Measurements from ENCODE around the gene FKRP. TPM values are rescaled to one million over a fixed set of nuclear protein-coding genes. Genes with fewer than 3 reads are reported as not detected.

FKRP gene
- total and polyA plus RNA-seq, 2 of the 13 experiments (the other 11 are each of a cell fraction or from before 2014, with no cell fraction given), result 7.3 to 9.8 TPM

MicroRNAs encoded within 50 kb of the gene (microRNA counts, 767-probe panel; counts per million panel counts)
- microRNA hsa-miR-320e, result not detected

Small RNAs within 50 kb of the gene (microRNA-seq; reads per million reads assigned to microRNA genes)
- gene MIR320E, result not detected

Small RNAs within 50 kb of the gene (small RNA-seq; reads per million reads assigned to genes)
- 0 reads per million in 3 experiments for gene MIR320E (ENCODE audit: insufficient read depth in 2 of 3, insufficient read length in 3 of 3, low read depth in 2 of 3, low replicate concordance in 1 of 3)
- gene RF00019 (ENCODE audit: insufficient read depth in 2 of 3, insufficient read length in 3 of 3, low read depth in 2 of 3, low replicate concordance in 1 of 3), result 0 reads per million in 3 experiments

Other genes with a start within 250 kb of the FKRP start
- 258 and 314 TPM in 2 replicates for gene CALM3, start 144.7 kb upstream of the FKRP start, total RNA-seq (2016; rRNA removed; fragmentation: Illumina TruSeq; extraction: Trizol)
- 232 and 239 TPM in 2 replicates for gene CALM3, start 144.7 kb upstream of the FKRP start, polyA plus RNA-seq (2011; rRNA removed)
- not detected in 2 replicates for gene PTGIR, start 121.0 kb upstream of the FKRP start, total RNA-seq (2016; rRNA removed; fragmentation: Illumina TruSeq; extraction: Trizol)
- not detected in 2 replicates for gene PTGIR, start 121.0 kb upstream of the FKRP start, polyA plus RNA-seq (2011; rRNA removed)
- not detected in 2 replicates for gene GNG8, start 109.9 kb upstream of the FKRP start, total RNA-seq (2016; rRNA removed; fragmentation: Illumina TruSeq; extraction: Trizol)
- gene GNG8, start 109.9 kb upstream of the FKRP start, polyA plus RNA-seq (2011; rRNA removed), result not detected in 2 replicates
- 0.04 TPM in 1 of 2 replicates, not detected in the other for gene DACT3, start 84.9 kb upstream of the FKRP start, total RNA-seq (2016; rRNA removed; fragmentation: Illumina TruSeq; extraction: Trizol)
- gene DACT3, start 84.9 kb upstream of the FKRP start, polyA plus RNA-seq (2011; rRNA removed), result 0.04 TPM in 1 of 2 replicates, not detected in the other
- gene PRKD2, start 28.9 kb upstream of the FKRP start, total RNA-seq (2016; rRNA removed; fragmentation: Illumina TruSeq; extraction: Trizol), result 6.7 and 13.2 TPM in 2 replicates
- gene PRKD2, start 28.9 kb upstream of the FKRP start, polyA plus RNA-seq (2011; rRNA removed), result 7.3 and 9.2 TPM in 2 replicates
- 32.2 and 43.1 TPM in 2 replicates for gene STRN4, start 393 bp downstream of the FKRP start, total RNA-seq (2016; rRNA removed; fragmentation: Illumina TruSeq; extraction: Trizol)
- gene STRN4, start 393 bp downstream of the FKRP start, polyA plus RNA-seq (2011; rRNA removed), result 57.3 and 80.7 TPM in 2 replicates
- gene SLC1A5, start 42.5 kb downstream of the FKRP start, total RNA-seq (2016; rRNA removed; fragmentation: Illumina TruSeq; extraction: Trizol), result 62.9 and 120 TPM in 2 replicates
- 159 and 209 TPM in 2 replicates for gene SLC1A5, start 42.5 kb downstream of the FKRP start, polyA plus RNA-seq (2011; rRNA removed)
- gene AP2S1, start 104.8 kb downstream of the FKRP start, total RNA-seq (2016; rRNA removed; fragmentation: Illumina TruSeq; extraction: Trizol), result 86.1 and 94.9 TPM in 2 replicates
- gene AP2S1, start 104.8 kb downstream of the FKRP start, polyA plus RNA-seq (2011; rRNA removed), result 45.2 and 45.3 TPM in 2 replicates
- gene ARHGAP35, start 114.9 kb downstream of the FKRP start, total RNA-seq (2016; rRNA removed; fragmentation: Illumina TruSeq; extraction: Trizol), result 30.1 and 39.9 TPM in 2 replicates
- 28.3 and 30.2 TPM in 2 replicates for gene ARHGAP35, start 114.9 kb downstream of the FKRP start, polyA plus RNA-seq (2011; rRNA removed)